ENCODE data around the gene TPGS2. TPM values are rescaled to one million over a fixed set of nuclear protein-coding genes. Genes with fewer than 3 reads are reported as not detected.

The TPGS2 gene
- total RNA-seq, 2 donors from 2014 or later, result 29.0 to 30.3 TPM

DNA sequence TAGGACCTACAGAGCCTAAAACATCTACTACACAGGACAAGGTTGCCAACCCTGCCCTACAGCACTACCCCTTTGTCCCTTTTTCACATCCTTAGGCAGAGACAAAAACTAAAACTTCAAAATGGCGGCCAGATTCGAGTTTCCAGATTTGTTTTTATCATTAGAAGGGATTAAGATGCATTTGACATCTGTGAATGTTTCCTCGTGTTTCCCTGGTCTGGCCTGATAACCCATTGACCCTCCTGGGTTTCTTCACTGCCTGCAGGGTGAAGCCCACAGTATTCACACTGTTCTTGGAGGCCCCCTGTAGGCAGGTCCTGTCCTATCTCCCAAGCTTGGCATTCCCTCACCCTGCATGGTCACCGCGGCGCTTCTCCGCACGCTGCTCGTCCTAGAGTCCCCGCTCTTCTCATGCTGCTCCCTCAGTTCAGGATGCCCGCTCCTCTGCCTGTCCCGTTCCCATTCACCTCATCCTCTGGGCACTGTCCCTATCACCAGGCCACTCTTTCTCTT, 67.6 kb downstream of the TPGS2 start:
- no peaks in the 10 kb centered on the region for H3K9me3 ChIP-seq (ENCODE audit: control insufficient read depth, low read length, poor library complexity, severe bottlenecking)
- ATAC-seq, result no peak
- no peaks in the 10 kb centered on the region for H3K4me1 Mint-ChIP-seq
- no peak overlapping the region for H3K4me3 Mint-ChIP-seq
- no peak overlapping the region for H3K27ac Mint-ChIP-seq
- no peaks in the 10 kb centered on the region for H3K36me3 Mint-ChIP-seq (ENCODE audit: low read depth)
- peaks cover 10% of the 10 kb centered on the region for H3K27me3 Mint-ChIP-seq
- DNase-seq, result no peak

DNA sequence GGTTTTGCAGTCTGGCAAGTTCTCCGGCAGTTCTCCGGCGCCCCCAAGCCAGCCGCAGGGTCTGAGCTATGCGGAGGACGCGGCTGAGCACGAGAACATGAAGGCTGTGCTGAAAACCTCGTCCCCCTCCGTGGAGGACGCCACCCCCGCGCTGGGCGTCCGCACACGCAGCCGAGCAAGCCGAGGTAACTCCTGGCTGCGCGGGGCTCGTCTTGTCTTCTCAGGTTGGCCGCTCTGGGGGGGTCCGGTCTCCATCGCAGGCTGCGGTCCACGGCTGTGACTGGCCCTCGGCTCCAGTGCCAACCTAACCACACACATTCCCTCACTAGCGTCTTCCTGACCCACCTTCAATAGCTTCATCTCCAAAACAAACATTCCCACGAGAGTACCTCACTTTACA, 68.2 kb downstream of the TPGS2 start:
- no peak for DNase-seq
- H3K36me3 Mint-ChIP-seq (ENCODE audit: low read depth), result no peaks in the 10 kb centered on the region
- no peak overlapping the region for H3K27ac Mint-ChIP-seq
- no peak overlapping the region for H3K4me3 Mint-ChIP-seq
- ATAC-seq, result no peak
- no peaks in the 10 kb centered on the region for H3K9me3 ChIP-seq (ENCODE audit: control insufficient read depth, low read length, poor library complexity, severe bottlenecking)
- peaks cover 17% of the 10 kb centered on the region for H3K27me3 Mint-ChIP-seq
- no peaks in the 10 kb centered on the region for H3K4me1 Mint-ChIP-seq

DNA sequence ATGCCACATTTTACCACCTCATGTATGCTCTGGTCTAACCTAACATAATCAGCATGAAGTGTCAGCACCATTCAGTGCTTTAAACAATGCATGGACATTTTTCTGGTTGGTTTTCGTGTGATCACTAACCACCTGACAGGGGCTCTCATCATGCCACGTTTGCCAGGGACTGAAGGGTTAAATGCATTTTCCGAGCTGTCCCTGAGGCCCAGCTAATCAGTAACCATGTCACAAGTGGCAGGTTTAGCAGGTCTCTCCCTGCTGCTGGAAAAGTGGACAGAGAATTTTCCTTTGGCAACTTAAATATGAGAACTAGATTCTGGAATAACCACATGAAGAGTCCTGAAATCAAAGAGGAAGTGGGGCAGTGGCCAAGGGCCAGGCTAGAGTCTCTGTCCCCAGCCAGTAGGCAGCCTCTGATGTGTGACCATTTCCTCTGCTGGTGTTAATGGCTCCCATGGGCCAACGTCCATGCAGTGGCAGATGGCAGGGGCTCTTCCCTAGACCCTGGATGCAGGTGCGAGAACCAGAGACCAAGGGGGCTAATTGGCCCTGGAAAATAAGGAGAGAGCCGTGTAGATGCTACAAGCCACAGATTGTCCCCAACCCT, 69.5 kb downstream of the TPGS2 start:
- no peak for DNase-seq
- Mint-ChIP-seq H3K4me1 (no peaks in the 10 kb centered on the region), H3K4me3 (no peak overlapping the region), H3K27me3 (peaks cover 17% of the 10 kb centered on the region), H3K36me3 (ENCODE audit: low read depth) (no peaks in the 10 kb centered on the region), H3K27ac (no peak overlapping the region)
- ATAC-seq, result no peak
- H3K9me3 ChIP-seq (ENCODE audit: control insufficient read depth, low read length, poor library complexity, severe bottlenecking), result no peaks in the 10 kb centered on the region

DNA sequence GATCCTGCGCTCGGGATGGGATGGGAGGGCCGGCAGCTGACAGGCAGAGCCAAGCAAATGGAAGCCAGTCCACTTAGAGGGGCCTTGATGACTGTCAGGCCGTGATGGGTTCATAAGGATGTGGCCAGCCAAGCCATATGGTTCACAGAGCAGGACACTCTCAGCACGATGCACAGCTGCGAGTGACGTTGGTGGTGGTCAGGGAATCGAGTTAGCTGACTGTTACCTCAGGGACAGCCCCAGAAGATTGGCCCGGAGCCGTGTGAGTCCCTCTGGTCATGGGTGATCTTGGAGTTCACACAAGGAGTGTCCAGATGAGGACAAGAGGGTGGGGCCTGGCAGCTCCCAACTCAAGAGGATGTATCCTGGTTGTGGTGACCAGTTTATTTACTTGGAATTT, 70.2 kb downstream of the TPGS2 start:
- H3K9me3 ChIP-seq (ENCODE audit: control insufficient read depth, low read length, poor library complexity, severe bottlenecking), result no peaks in the 10 kb centered on the region
- Mint-ChIP-seq H3K27ac (no peak overlapping the region), H3K4me1 (no peaks in the 10 kb centered on the region), H3K4me3 (no peak overlapping the region), H3K27me3 (peaks cover 20% of the 10 kb centered on the region), H3K36me3 (ENCODE audit: low read depth) (peaks cover 1% of the 10 kb centered on the region)
- DNase-seq, result no peak
- no peak for ATAC-seq

DNA sequence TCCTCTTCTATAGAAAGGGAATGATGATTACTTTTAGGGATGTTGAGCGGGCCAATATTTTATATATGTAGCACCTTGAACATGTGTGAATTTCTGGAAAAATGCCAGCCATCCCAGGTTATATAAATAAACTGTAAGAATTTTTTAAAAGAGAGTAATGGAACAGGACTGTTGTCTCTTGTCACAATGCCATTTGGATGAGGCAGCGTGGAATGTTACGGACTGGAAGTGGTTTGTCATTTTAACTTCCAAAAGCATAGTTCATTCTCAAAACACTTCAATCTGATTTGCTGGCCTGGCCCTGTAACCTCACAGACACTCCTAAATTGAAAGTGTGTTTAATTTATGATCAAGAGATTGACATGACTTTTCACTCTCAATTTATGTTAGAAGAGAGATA, 70.8 kb downstream of the TPGS2 start:
- H3K9me3 ChIP-seq (ENCODE audit: control insufficient read depth, low read length, poor library complexity, severe bottlenecking), result no peaks in the 10 kb centered on the region
- no peak overlapping the region for H3K4me3 Mint-ChIP-seq
- no peaks in the 10 kb centered on the region for H3K4me1 Mint-ChIP-seq
- peaks cover 26% of the 10 kb centered on the region for H3K27me3 Mint-ChIP-seq
- DNase-seq (no peak), ATAC-seq (no peak)
- H3K27ac Mint-ChIP-seq, result no peak overlapping the region
- peaks cover 3% of the 10 kb centered on the region for H3K36me3 Mint-ChIP-seq (ENCODE audit: low read depth)

DNA sequence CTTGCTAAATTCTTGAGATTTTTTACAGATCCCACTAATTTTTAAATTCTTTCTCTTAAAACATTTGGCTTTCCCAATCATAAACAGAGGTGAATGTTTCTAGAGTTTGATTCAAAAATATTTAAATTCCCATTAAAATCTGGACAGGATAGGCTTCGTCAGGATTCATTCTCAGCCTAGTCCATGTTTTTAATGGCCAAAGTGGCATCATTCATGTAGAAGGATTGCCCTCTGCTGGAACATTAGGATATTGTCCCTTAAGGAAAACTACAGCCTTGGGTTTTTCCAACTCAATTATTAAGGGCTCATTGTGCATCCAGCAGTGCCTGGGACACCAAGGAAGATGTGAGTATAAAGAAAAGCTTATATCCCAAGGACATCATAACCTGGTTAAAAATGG, 71.7 kb downstream of the TPGS2 start:
- H3K9me3 ChIP-seq (ENCODE audit: control insufficient read depth, low read length, poor library complexity, severe bottlenecking), result no peaks in the 10 kb centered on the region
- Mint-ChIP-seq H3K36me3 (ENCODE audit: low read depth) (peaks cover 3% of the 10 kb centered on the region), H3K4me1 (no peaks in the 10 kb centered on the region), H3K4me3 (no peak overlapping the region), H3K27me3 (peaks cover 28% of the 10 kb centered on the region), H3K27ac (no peak overlapping the region)
- ATAC-seq, result no peak
- DNase-seq, result no peak

DNA sequence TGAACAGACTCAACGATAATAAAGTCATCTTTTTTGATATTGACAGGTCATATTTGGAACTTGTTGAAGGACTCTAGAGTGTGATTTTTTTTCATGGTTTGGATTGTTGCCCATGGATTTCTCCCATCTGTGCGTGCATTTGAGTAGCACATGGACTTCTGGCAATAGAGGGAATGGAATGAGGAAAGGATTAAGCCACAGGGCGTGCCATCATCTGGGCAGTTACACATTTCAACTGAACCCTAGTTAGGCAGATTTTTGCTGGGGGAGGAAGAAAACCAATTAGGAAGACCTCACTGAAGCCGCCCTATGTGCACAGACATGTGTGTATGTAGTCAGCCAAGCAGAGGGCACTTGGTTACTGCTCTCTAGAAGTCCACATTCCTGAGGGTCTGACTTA, 72.6 kb downstream of the TPGS2 start:
- H3K9me3 ChIP-seq (ENCODE audit: control insufficient read depth, low read length, poor library complexity, severe bottlenecking), result no peaks in the 10 kb centered on the region
- Mint-ChIP-seq H3K4me3 (no peak overlapping the region), H3K36me3 (ENCODE audit: low read depth) (peaks cover 3% of the 10 kb centered on the region), H3K27ac (no peak overlapping the region), H3K4me1 (no peaks in the 10 kb centered on the region), H3K27me3 (peaks cover 35% of the 10 kb centered on the region)
- ATAC-seq (no peak), DNase-seq (no peak)

DNA sequence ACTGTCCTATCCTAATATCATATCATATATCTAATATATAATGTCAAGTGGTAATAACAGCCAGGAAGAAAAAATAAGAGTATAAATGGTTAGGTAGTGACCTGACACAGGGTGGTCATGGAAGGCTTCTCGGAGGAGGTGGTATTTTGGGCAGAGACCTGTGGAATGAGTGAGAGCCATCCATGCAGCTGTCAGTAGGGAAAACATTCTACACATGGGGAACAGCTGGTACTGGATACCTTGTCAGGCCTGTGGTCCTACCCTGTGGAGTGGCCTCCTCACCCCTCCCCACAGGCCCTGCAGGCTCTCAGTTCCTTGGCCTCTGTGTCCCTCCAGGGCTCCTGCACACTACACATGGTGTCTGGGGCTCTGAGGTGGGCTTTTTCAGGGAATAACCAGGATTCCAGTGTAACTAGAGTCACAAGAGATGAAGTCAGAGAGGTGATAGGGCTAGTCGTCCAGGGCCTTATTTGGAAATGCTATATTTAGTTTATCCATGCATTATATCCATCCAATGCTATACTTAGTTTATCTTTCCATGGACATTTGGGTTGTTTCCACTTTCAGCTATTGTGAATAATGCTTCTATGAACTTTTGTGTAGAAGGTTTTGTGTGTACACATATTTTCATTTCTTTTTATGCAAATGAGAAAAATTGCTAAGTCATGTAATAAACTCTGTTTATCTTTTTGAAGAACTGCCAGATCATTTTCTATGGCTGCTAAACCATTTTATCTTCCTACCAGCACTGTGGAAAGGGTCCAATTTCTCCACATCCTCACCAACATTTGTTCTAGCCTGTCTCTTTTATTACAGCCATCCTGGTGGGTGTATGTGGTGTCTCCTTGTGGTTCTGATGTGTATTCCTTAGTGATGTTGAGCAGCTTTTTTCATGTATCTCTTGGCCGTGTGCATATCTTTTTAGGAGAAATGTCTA, 75.6 kb downstream of the TPGS2 start:
- ATAC-seq (no peak), DNase-seq (no peak)
- Mint-ChIP-seq H3K27ac (no peak overlapping the region), H3K4me3 (no peak overlapping the region), H3K4me1 (no peaks in the 10 kb centered on the region), H3K27me3 (peaks cover 38% of the 10 kb centered on the region), H3K36me3 (ENCODE audit: low read depth) (peaks cover 3% of the 10 kb centered on the region)
- H3K9me3 ChIP-seq (ENCODE audit: control insufficient read depth, low read length, poor library complexity, severe bottlenecking), result no peaks in the 10 kb centered on the region

DNA sequence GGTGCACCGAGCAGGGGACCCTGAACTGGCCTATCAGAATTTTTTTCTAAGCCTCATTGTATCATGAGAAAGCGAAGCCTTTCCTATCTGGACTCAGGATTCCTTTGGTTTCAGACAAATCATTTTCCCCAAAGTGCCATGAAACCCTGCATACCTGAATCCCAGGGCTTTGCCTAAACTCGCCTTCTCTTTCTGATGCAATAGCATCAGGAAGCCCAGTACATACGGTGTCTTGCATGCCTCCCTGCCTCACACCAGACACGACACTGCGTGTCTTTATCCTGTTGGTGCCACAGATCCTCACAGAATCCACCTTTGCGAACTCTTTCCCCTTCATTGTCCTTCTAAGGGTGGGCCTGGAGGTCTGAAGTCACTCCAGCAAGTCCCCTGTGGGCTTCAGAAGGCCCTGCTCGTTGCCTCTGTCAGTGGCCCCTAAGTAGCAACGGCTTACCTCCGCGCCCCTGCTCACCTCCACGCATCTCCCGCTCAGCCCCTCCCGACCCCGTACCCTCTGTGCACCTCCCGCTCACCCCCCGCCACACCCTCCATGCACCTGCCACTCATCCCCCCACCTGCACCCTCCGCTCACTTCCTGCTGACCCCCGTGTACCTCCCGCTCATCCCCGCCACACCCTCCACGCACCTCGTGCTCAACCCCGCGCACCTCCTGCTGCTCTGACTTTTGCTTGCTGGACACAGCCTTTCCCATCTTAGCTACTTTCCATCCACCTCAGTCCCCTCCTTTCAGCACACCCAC, 83.4 kb downstream of the TPGS2 start:
- H3K36me3 Mint-ChIP-seq (ENCODE audit: low read depth), result peaks cover 3% of the 10 kb centered on the region
- DNase-seq, result no peak
- no peak overlapping the region for H3K27ac Mint-ChIP-seq
- no peak overlapping the region for H3K4me3 Mint-ChIP-seq
- H3K4me1 Mint-ChIP-seq, result no peaks in the 10 kb centered on the region
- peaks cover 31% of the 10 kb centered on the region for H3K27me3 Mint-ChIP-seq
- no peaks in the 10 kb centered on the region for H3K9me3 ChIP-seq (ENCODE audit: control insufficient read depth, low read length, poor library complexity, severe bottlenecking)
- no peak for ATAC-seq

DNA sequence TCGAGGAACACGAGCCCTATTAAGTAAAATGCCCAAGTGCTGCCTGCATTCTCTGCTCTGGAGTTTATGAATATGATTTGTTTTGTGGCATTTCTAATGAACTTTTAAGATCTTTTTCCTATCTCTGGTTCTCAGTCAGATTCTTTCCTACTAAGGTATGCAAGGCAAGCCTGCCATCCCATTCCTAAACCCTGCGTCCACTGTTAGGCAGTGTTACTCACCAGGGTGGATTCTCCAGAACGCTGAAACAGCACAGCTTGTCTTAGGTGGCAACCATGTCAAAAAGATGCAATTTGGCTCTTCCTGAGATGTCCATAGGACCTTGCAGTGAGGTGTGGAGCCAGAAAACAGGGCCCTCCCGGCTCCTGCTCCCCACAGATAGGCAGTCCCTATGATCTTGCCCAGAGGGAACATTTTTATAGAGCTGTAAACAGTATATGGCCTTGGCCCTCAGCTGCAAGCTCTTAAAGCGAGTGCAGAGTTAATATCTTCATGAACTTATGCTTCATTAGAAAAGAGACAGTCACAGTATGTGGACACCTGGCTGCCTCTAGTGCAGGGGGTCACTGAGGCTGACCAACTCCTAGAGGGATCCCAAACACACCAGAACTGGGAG, 84.4 kb downstream of the TPGS2 start:
- Mint-ChIP-seq H3K27me3 (peaks cover 33% of the 10 kb centered on the region), H3K36me3 (ENCODE audit: low read depth) (peaks cover 3% of the 10 kb centered on the region), H3K27ac (no peak overlapping the region), H3K4me1 (no peaks in the 10 kb centered on the region), H3K4me3 (no peak overlapping the region)
- DNase-seq (no peak), ATAC-seq (no peak)
- H3K9me3 ChIP-seq (ENCODE audit: control insufficient read depth, low read length, poor library complexity, severe bottlenecking), result no peaks in the 10 kb centered on the region

Measured in T-helper 17 cell (primary cell).